GM21360 (cell line): ENCODE data around the gene DUSP28.
"Not testable (repeated sequence)": the region's sequence is repeated elsewhere in the genome, so short reads cannot be mapped to it uniquely, and the experiment has no call there.

Experiments used
- ATAC-seq: cut with Tn5 transposase; IDR thresholded peaks from one replicate; pipeline ENCODE4 v1.9.1; 2021; ENCODE audit warnings: mild to moderate bottlenecking, moderate library complexity; ENCODE audit not compliant: unreplicated experiment

The DUSP28 gene

GRCh38 chr2:240560084-240560479 is at the start of gene DUSP28:
Gene DUSP28, plus strand, starts transcription at chr2:240560357. Its CDS starts 328 bp downstream, at chr2:240560685.
- peak; percentile 53 for ATAC-seq

GRCh38 chr2:240510513-240511210 is 49.5 kb upstream of the DUSP28 start:
- no peak for ATAC-seq

GRCh38 chr2:240511351-240512108 is 48.6 kb upstream of the DUSP28 start:
- ATAC-seq: no peak

- ATAC-seq: no peak
Observed at GRCh38 chr2:240512109-240512485, 48.1 kb upstream of the DUSP28 start.

GRCh38 chr2:240512666-240513535 is 47.3 kb upstream of the DUSP28 start:
- ATAC-seq: no peak

GRCh38 chr2:240513549-240514287 is 46.4 kb upstream of the DUSP28 start:
- ATAC-seq: peak; percentile 80

GRCh38 chr2:240514631-240515030 is 45.5 kb upstream of the DUSP28 start:
- ATAC-seq: no peak

GRCh38 chr2:240517342-240517741 is 42.8 kb upstream of the DUSP28 start:
- no peak for ATAC-seq

- ATAC-seq: no peak
Observed at GRCh38 chr2:240518981-240519380, 41.2 kb upstream of the DUSP28 start.

GRCh38 chr2:240519396-240520129 is 40.6 kb upstream of the DUSP28 start:
- no peak for ATAC-seq

- ATAC-seq: no peak
Observed at GRCh38 chr2:240520130-240520973, 39.8 kb upstream of the DUSP28 start.

GRCh38 chr2:240520974-240521350 is 39.2 kb upstream of the DUSP28 start:
- ATAC-seq: no peak

- not testable (repeated sequence) for ATAC-seq
Observed at GRCh38 chr2:240521885-240522284, 38.3 kb upstream of the DUSP28 start.

- no peak for ATAC-seq
Observed at GRCh38 chr2:240522406-240522805, 37.8 kb upstream of the DUSP28 start.

- ATAC-seq: no peak
Observed at GRCh38 chr2:240523451-240524281, 36.5 kb upstream of the DUSP28 start.

GRCh38 chr2:240524963-240525718 is 35.0 kb upstream of the DUSP28 start:
- no peak for ATAC-seq

GRCh38 chr2:240525802-240526201 is 34.4 kb upstream of the DUSP28 start:
- ATAC-seq: no peak

GRCh38 chr2:240526521-240526920 is 33.6 kb upstream of the DUSP28 start:
- ATAC-seq: no peak
